K562 (cell line): Measurements from ENCODE around the gene HACL1. TPM values are rescaled to one million over a fixed set of nuclear protein-coding genes. Genes with fewer than 3 reads are reported as not detected.
A peak's percentile ranks its signal among the peaks of the same experiment; 100 is the strongest.

Experiments
- CHCHD3 ChIP-seq: fragments of 250-450 bp; sonication (Bioruptor Pico); IDR thresholded peaks from 2 replicates; pipeline ENCODE4 v2.1.2; 2022; ENCODE audit warnings: mild to moderate bottlenecking
- GTF3C2 ChIP-seq: IDR thresholded peaks from 3 replicates; pipeline ENCODE4 v1.6.1; 2011; ENCODE audit warnings: borderline replicate concordance, mild to moderate bottlenecking, moderate library complexity; ENCODE audit not compliant: insufficient read length; ENCODE audit errors: extremely low read depth
- HINFP ChIP-seq: fragments of 450-650 bp; conservative IDR thresholded peaks from 2 replicates; pipeline ENCODE4 v1.6.1; 2016; ENCODE audit warnings: missing genetic modification characterization, low read depth, mild to moderate bottlenecking, control low read depth, missing compliant biosample characterization
- KDM1A ChIP-seq, 2 experiments: fragments of 450-650 bp; IDR thresholded peaks; 2 replicates each; pipeline ENCODE4 v1.6.1; 2016; ENCODE audit warnings: mild to moderate bottlenecking in 2 of 2
- KHSRP ChIP-seq: fragments of 450-650 bp; IDR thresholded peaks from 2 replicates; pipeline ENCODE4 v1.6.1; 2017
- PCBP2 ChIP-seq: fragments of 200-400 bp; formaldehyde crosslinking; IDR thresholded peaks from 2 replicates; pipeline ENCODE4 v1.6.1; 2018; ENCODE audit warnings: low read length, low read depth, mild to moderate bottlenecking, moderate library complexity; ENCODE audit not compliant: poor library complexity, severe bottlenecking
- POLR2AphosphoS2 ChIP-seq: IDR thresholded peaks from 2 replicates; pipeline ENCODE4 v1.6.1; 2012; ENCODE audit warnings: low read length, improper control_type of control experiment
- SAFB2 ChIP-seq: fragments of 200-400 bp; formaldehyde crosslinking; IDR thresholded peaks from 2 replicates; pipeline ENCODE4 v1.6.1; 2018; ENCODE audit warnings: borderline replicate concordance, low read length, low read depth, moderate library complexity; ENCODE audit not compliant: severe bottlenecking
- SFPQ ChIP-seq: fragments of 200-400 bp; formaldehyde crosslinking; IDR thresholded peaks from 2 replicates; pipeline ENCODE4 v1.6.1; 2017; ENCODE audit warnings: mild to moderate bottlenecking, low read depth, low read length, moderate library complexity
- SPI1 ChIP-seq: IDR thresholded peaks from 2 replicates; pipeline ENCODE4 v1.6.1; 2011; ENCODE audit warnings: low read depth, low read length, control low read depth, borderline replicate concordance
- SUPT5H ChIP-seq: fragments of 450-650 bp; IDR thresholded peaks from 2 replicates; pipeline ENCODE4 v1.6.1; 2016
- TFAP4 ChIP-seq: sonication (generic); formaldehyde crosslinking; IDR thresholded peaks from 2 replicates; pipeline ENCODE4 v1.8.0; 2022; ENCODE audit warnings: missing genetic modification reagents, mild to moderate bottlenecking, moderate library complexity, borderline replicate concordance
- THRA ChIP-seq: fragments of 450-650 bp; IDR thresholded peaks from 2 replicates; pipeline ENCODE4 v1.6.1; 2017; ENCODE audit warnings: mild to moderate bottlenecking, moderate library complexity
- ZEB2 ChIP-seq: fragments of 450-650 bp; IDR thresholded peaks from 2 replicates; pipeline ENCODE4 v1.6.1; 2016
- ZFP1 ChIP-seq: fragments of 450-650 bp; formaldehyde crosslinking; IDR thresholded peaks from 2 replicates; pipeline ENCODE4 v1.4.0; 2020; ENCODE audit warnings: mild to moderate bottlenecking, mixed read lengths
- ZNF354B ChIP-seq: fragments of 250-450 bp; sonication (Bioruptor Pico); IDR thresholded peaks from 2 replicates; pipeline ENCODE4 v1.4.0; 2020
- ZNF695 ChIP-seq: fragments of 450-650 bp; formaldehyde crosslinking; IDR thresholded peaks from 2 replicates; pipeline ENCODE4 v1.4.0; 2020; ENCODE audit warnings: mild to moderate bottlenecking, moderate library complexity
- ZNF696 ChIP-seq: fragments of 250-450 bp; sonication (Bioruptor Pico); conservative IDR thresholded peaks from 2 replicates; pipeline ENCODE4 v1.4.0; 2020; ENCODE audit warnings: mild to moderate bottlenecking, moderate library complexity
- ZNF75A ChIP-seq: fragments of 450-650 bp; formaldehyde crosslinking; IDR thresholded peaks from 2 replicates; pipeline ENCODE4 v1.4.0; 2020; ENCODE audit warnings: mild to moderate bottlenecking
- polyA plus RNA-seq, 8 experiments: library from polyadenylated mRNA; depleted of rRNA in 4 of 8; stranded (reverse) in 5 of 8; unstranded in 3 of 8; fragments of >200 nt; fragmentation: Nextera tagmentation in 2 of 8; fragmentation: Illumina TruSeq in 1 of 8; extraction: Ambion mirVana in 2 of 8; extraction: Trizol in 1 of 8; gene quantifications; 2 replicates each; pipeline versions ENCODE4 v1.2.1 to v1.2.3, GENCODE V29; 2011 to 2014; ENCODE audit warnings: inconsistent platforms in 1 of 8, missing spikeins in 1 of 8
- total RNA-seq, 7 experiments: library from RNA; depleted of rRNA in 6 of 7; stranded (reverse); fragments of >200 nt in 6 of 7; fragmentation: Illumina TruSeq in 2 of 7; extraction: Trizol in 2 of 7; gene quantifications; 2 replicates each; pipeline versions ENCODE4 v1.2.1 to v1.2.3, GENCODE V29; 2011 to 2021; ENCODE audit warnings: low replicate concordance in 1 of 7

HACL1 gene
- total and polyA plus RNA-seq, 9 of the 15 experiments (the other 6 are each of a cell fraction or from before 2014, with no cell fraction given), result 18.9 to 61.5 (median 30.5) TPM

GRCh38 chr3:15601399-15602145 lies at the start of gene HACL1, which contains the start of gene BTD (continued):
- TF ChIP-seq ZEB2 (no peak; the same call in 1 of the 2 replicates), ZNF695 (CRISPR knock-in tag) (no peak), KHSRP (no peak), ZNF696 (CRISPR knock-in tag) (no peak), SFPQ (no peak), KDM1A (IDR thresholded peaks at IDR 0.05) (no peak), ZNF354B (CRISPR knock-in tag) (no peak), ZNF75A (CRISPR knock-in tag) (no peak), SUPT5H (peak; percentile 95), HINFP (tag) (no peak), GTF3C2 (no peak), CHCHD3 (CRISPR knock-in tag) (no peak), THRA (no peak), SPI1 (peak; percentile 48; the same call in 1 of the 2 replicates), TFAP4 (CRISPR knock-in tag) (peak; percentile 99), ZFP1 (no peak), POLR2AphosphoS2 (peak; percentile 71; the same call in 1 of the 2 replicates), PCBP2 (no peak), SAFB2 (no peak)
